ENCODE results near the gene DDX50.
"Not testable (repeated sequence)": the region's sequence is repeated elsewhere in the genome, so short reads cannot be mapped to it uniquely, and the experiment has no call there.

DNA sequence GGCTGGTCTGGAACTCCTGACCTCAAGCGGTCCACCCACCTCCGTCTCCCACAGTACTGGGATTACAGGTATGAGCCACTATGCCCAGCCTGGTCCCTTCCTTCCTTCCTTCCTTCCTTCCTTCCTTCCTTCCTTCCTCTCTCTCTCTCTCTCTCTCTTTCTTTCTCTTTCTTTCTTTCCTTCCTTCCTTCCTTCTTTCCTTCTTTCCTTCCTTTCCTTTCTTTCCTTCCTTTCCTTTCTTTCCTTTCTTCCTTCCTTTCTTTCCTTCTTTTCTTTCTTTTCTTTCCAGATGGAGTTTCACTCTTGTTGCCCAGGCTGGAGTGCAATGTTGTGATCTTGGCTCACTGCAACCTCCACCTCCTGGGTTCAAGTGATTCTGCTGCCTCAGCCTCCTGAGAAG lies 28.0 kb downstream of the DDX50 start:
- TF ChIP-seq POLR2A (IDR thresholded peaks at IDR 0.05) = not testable (repeated sequence)
- TF ChIP-seq, protein P1, sequence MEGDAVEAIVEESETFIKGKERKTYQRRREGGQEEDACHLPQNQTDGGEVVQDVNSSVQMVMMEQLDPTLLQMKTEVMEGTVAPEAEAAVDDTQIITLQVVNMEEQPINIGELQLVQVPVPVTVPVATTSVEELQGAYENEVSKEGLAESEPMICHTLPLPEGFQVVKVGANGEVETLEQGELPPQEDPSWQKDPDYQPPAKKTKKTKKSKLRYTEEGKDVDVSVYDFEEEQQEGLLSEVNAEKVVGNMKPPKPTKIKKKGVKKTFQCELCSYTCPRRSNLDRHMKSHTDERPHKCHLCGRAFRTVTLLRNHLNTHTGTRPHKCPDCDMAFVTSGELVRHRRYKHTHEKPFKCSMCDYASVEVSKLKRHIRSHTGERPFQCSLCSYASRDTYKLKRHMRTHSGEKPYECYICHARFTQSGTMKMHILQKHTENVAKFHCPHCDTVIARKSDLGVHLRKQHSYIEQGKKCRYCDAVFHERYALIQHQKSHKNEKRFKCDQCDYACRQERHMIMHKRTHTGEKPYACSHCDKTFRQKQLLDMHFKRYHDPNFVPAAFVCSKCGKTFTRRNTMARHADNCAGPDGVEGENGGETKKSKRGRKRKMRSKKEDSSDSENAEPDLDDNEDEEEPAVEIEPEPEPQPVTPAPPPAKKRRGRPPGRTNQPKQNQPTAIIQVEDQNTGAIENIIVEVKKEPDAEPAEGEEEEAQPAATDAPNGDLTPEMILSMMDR (IDR thresholded peaks at IDR 0.05 in 4 of 5, conservative IDR thresholded peaks at IDR 0.05 in 1 of 5) = not testable (repeated sequence)
